Right cardiac atrium (tissue), 5 donors: ENCODE measurements around the gene TNKS1BP1. TPM values are rescaled to one million over a fixed set of nuclear protein-coding genes. Genes with fewer than 3 reads are reported as not detected.

Experiments
- ATAC-seq, 2 donors: fragments of 200-7000 bp; cut with Tn5 transposase; one replicate each; pipeline versions ENCODE4 v1.8.0 to v1.9.1; 2020; ENCODE audit warnings: moderate library complexity in 2 of 2, mild to moderate bottlenecking in 1 of 2
- DNase-seq, 3 donors: peaks; one replicate each; pipeline ENCODE4 v3.0.0-alpha.2; 2020
- H3K27ac ChIP-seq: one replicate; pipeline ENCODE4 v1.5.1; 2013; ENCODE audit warnings: mild to moderate bottlenecking, low read length, control low read depth, moderate library complexity
- H3K27me3 ChIP-seq: one replicate; pipeline ENCODE4 v1.6.1; 2013; ENCODE audit not compliant: control insufficient read depth, insufficient read depth
- H3K4me1 ChIP-seq: one replicate; pipeline ENCODE4 v1.6.1; 2013; ENCODE audit warnings: low read length; ENCODE audit not compliant: control insufficient read depth, insufficient read depth
- H3K4me3 ChIP-seq: one replicate; pipeline ENCODE4 v1.5.1; 2013; ENCODE audit warnings: low read length, control low read depth
- H3K9me3 ChIP-seq: one replicate; pipeline ENCODE4 v1.6.1; 2013; ENCODE audit warnings: low read length; ENCODE audit not compliant: control insufficient read depth
- WGBS: extraction: QIAGEN DNeasy Blood & Tissue Kit; methylation state at CpG from one replicate; pipeline ENCODE4 v1.1.7; 2013; 5-methylcytosine and 5-hydroxymethylcytosine counted together
- intact Hi-C, 4 donors: fragments of 100-400 bp; cut with DNase I; formaldehyde crosslinking; loops; one replicate each; pipeline versions ENCODE4 v1.11.0 to v1.14.0; 2022 to 2023
- polyA plus RNA-seq: library from polyadenylated mRNA; stranded (reverse); fragments of 200-250 nt; gene quantifications from one replicate; pipeline ENCODE4 v1.2.3, GENCODE V29; 2013
- total RNA-seq, 4 donors: library from RNA; stranded (reverse); fragmentation: NEBNext Ultra II Directional; extraction: Animal tissue kit (Norgen Biotek cat#: 25700); gene quantifications; one replicate each; pipeline ENCODE4 v1.2.1, GENCODE V29; 2021
- donor health status: healthy with polysubstance abuse.
- donor health status: DM: no; HTN: yes; CAD: no.
- donor health status: DM: no; HTN: no; CAD: no.
- donor health status: DM: no; HTN: yes; CAD: no; lungs with severe emphysema.
- donor health status: DM: yes; HTN: yes; CAD: no.

TNKS1BP1 gene
- total and polyA plus RNA-seq, 5 donors, result 45.8 to 77.1 (median 55.3) TPM

DNA sequence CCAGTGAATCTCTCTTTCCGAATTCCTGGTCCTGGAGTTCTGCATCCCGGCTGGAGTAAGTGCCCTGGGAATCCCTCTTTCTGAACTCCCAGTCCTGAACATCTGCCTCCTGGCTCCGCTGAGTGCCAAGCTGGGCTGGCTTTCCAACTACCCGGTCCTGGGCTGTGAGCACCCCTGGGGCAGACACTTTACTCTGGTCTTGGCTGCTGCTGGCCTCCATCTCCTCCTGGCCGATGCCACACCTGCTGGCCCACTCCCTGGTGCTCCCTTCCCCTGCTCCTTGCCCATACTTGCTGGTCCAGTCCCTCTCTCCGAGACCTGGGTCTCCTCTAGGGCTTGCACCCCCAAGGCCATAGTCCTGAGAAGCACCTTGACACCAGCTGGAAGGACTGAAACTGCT lies 14.7 kb downstream of the TNKS1BP1 start:
- no peak for ATAC-seq
- Histone ChIP-seq H3K27ac (no peak overlapping the region), H3K27me3 (no peaks in the 10 kb centered on the region), H3K9me3 (no peaks in the 10 kb centered on the region), H3K4me3 (no peak overlapping the region), H3K4me1 (peaks cover 20% of the 10 kb centered on the region)
- 71% methylated on average over 6 of the region's 6 CpGs for WGBS
- no peak for DNase-seq
- intact Hi-C loops, result no loop called here

GRCh38 chr11:57309106-57310059 lies 15.4 kb downstream of the TNKS1BP1 start:
- H3K4me1 ChIP-seq, result peaks cover 20% of the 10 kb centered on the region
- H3K27ac ChIP-seq, result no peak overlapping the region
- no peak overlapping the region for H3K4me3 ChIP-seq

DNA sequence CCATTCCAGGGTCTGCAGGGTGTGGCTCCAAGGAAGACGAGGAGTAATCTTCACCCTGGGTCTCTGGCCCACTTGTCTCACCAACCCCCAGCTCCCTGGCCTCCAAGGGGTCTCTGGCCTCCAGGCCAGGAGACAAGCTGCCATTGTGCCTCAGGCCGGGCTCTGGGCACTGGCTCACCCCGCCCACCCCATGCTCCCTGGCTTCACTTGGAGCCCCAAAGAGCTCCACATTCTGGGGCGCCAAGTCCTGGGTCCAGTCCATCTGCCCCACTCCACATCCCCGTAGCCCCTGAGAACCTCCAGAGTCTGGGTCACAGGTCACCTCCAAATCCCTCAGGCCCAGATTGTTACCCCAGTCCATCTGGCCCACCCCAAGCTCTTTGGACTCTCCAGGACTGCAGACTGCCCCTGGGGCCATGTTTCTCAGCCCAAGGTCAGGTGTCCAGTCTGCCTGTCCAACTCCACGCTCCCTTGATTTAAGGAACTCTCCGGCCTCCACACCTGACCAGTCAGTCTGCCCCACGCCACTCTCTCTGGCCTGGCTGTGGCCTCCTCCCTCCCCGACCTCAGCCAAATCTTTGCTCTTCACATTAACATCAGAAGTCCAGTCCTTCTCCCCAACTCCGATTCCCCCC lies 16.2 kb downstream of the TNKS1BP1 start:
- no peak overlapping the region for H3K4me3 ChIP-seq
- peaks cover 20% of the 10 kb centered on the region for H3K4me1 ChIP-seq
- H3K27ac ChIP-seq, result no peak overlapping the region
- no peak for DNase-seq
- no peaks in the 10 kb centered on the region for H3K27me3 ChIP-seq
- no peaks in the 10 kb centered on the region for H3K9me3 ChIP-seq
- ATAC-seq, result no peak
- WGBS, result 88% methylated on average over 10 of the region's 10 CpGs
- intact Hi-C loops, result no loop called here

More at GRCh38 chr11:57309106-57310059, 15.4 kb downstream of the TNKS1BP1 start:
- Histone ChIP-seq H3K27me3 (no peaks in the 10 kb centered on the region), H3K9me3 (no peaks in the 10 kb centered on the region)
- WGBS, result 85% methylated on average over 24 of the region's 24 CpGs
- ATAC-seq, result no peak
- intact Hi-C loops, result no loop called here
- DNase-seq, result peak in 1 of 3 donors; percentile 45

- ATAC-seq (no peak), DNase-seq (peak in 1 of 3 donors; percentile 40)
- 81% methylated on average over 7 of the region's 7 CpGs for WGBS
- Histone ChIP-seq H3K27me3 (no peaks in the 10 kb centered on the region), H3K9me3 (no peaks in the 10 kb centered on the region), H3K4me1 (peaks cover 20% of the 10 kb centered on the region), H3K4me3 (no peak overlapping the region), H3K27ac (no peak overlapping the region)
- intact Hi-C loops, result no loop called here
Observed at GRCh38 chr11:57307666-57308270, 17.0 kb downstream of the TNKS1BP1 start.

GRCh38 chr11:57306940-57307565 lies 17.7 kb downstream of the TNKS1BP1 start:
- H3K27me3 ChIP-seq, result no peaks in the 10 kb centered on the region
- intact Hi-C loops, result no loop called here
- WGBS, result 66% methylated on average over 9 of the region's 9 CpGs
- DNase-seq (peak in 1 of 3 donors; percentile 37), ATAC-seq (no peak)
- H3K9me3 ChIP-seq, result no peaks in the 10 kb centered on the region
- no peak overlapping the region for H3K4me3 ChIP-seq
- no peak overlapping the region for H3K27ac ChIP-seq
- H3K4me1 ChIP-seq, result peaks cover 19% of the 10 kb centered on the region

GRCh38 chr11:57306161-57306876 lies 18.4 kb downstream of the TNKS1BP1 start:
- H3K27ac ChIP-seq, result no peak overlapping the region
- intact Hi-C loops, result no loop called here
- no peaks in the 10 kb centered on the region for H3K27me3 ChIP-seq
- no peaks in the 10 kb centered on the region for H3K9me3 ChIP-seq
- DNase-seq (peak in 1 of 3 donors; percentile 28), ATAC-seq (no peak)
- H3K4me1 ChIP-seq, result peaks cover 16% of the 10 kb centered on the region
- WGBS, result 83% methylated on average over 15 of the region's 15 CpGs
- no peak overlapping the region for H3K4me3 ChIP-seq

- H3K4me1 ChIP-seq, result peaks cover 13% of the 10 kb centered on the region
- H3K4me3 ChIP-seq, result no peak overlapping the region
- H3K9me3 ChIP-seq, result no peaks in the 10 kb centered on the region
- H3K27ac ChIP-seq, result no peak overlapping the region
- intact Hi-C loops, result no loop called here
- 91% methylated on average over 8 of the region's 8 CpGs for WGBS
- no peaks in the 10 kb centered on the region for H3K27me3 ChIP-seq
- DNase-seq (peak in 2 of 3 donors; percentile 21 to 36), ATAC-seq (no peak)
Observed at GRCh38 chr11:57305523-57305922, 19.2 kb downstream of the TNKS1BP1 start.

- H3K27me3 ChIP-seq, result no peaks in the 10 kb centered on the region
- H3K4me3 ChIP-seq, result no peak overlapping the region
- intact Hi-C loops, result no loop called here
- H3K4me1 ChIP-seq, result peaks cover 5% of the 10 kb centered on the region
- 80% methylated on average over 8 of the region's 8 CpGs for WGBS
- DNase-seq (peak; percentile 70 to 79 (median 75)), ATAC-seq (peak in 1 of 2 donors; percentile 42)
- no peak overlapping the region for H3K27ac ChIP-seq
- peaks cover 5% of the 10 kb centered on the region for H3K9me3 ChIP-seq
Observed at GRCh38 chr11:57303990-57304579, 20.7 kb downstream of the TNKS1BP1 start.

- H3K27ac ChIP-seq, result no peak overlapping the region
- no peaks in the 10 kb centered on the region for H3K27me3 ChIP-seq
Observed at GRCh38 chr11:57303280-57303989, 21.3 kb downstream of the TNKS1BP1 start.

More at GRCh38 chr11:57303280-57303989, 21.3 kb downstream of the TNKS1BP1 start:
- DNase-seq (peak in 2 of 3 donors; percentile 31 to 39), ATAC-seq (no peak)
- WGBS, result 88% methylated on average over 17 of the region's 17 CpGs
- H3K9me3 ChIP-seq, result peaks cover 5% of the 10 kb centered on the region
- intact Hi-C loops, result no loop called here
- peaks cover 5% of the 10 kb centered on the region for H3K4me1 ChIP-seq
- H3K4me3 ChIP-seq, result no peak overlapping the region
